Muscle of leg (tissue), 11 donors: ENCODE measurements around the gene SKAP1. TPM values are rescaled to one million over a fixed set of nuclear protein-coding genes. Genes with fewer than 3 reads are reported as not detected.

ENCODE experiments used
- DNase-seq: peaks from one replicate; pipeline ENCODE4 v3.0.0; 2013
- H3K27ac ChIP-seq: one replicate; pipeline ENCODE4 v1.5.1; 2013; ENCODE audit warnings: mild to moderate bottlenecking, low read length, control low read depth
- H3K27me3 ChIP-seq: one replicate; pipeline ENCODE4 v1.6.1; 2013; ENCODE audit warnings: low read length; ENCODE audit not compliant: control insufficient read depth, insufficient read depth
- H3K36me3 ChIP-seq: one replicate; pipeline ENCODE4 v1.6.1; 2013; ENCODE audit warnings: low read length; ENCODE audit not compliant: control insufficient read depth, insufficient read depth
- H3K4me1 ChIP-seq: one replicate; pipeline ENCODE4 v1.6.1; 2013; ENCODE audit warnings: low read length; ENCODE audit not compliant: control insufficient read depth, insufficient read depth
- H3K4me3 ChIP-seq: one replicate; pipeline ENCODE4 v1.5.1; 2013; ENCODE audit warnings: low read length, control low read depth
- H3K9me3 ChIP-seq: replicated peaks from 2 replicates; pipeline ENCODE4 v1.6.1; 2013; ENCODE audit warnings: low read depth, low read length; ENCODE audit not compliant: control insufficient read depth
- WGBS: methylation state at CpG from one replicate; pipeline ENCODE4 v1.1.5; 2013; ENCODE audit warnings: missing lambda C conversion rate; ENCODE audit not compliant: insufficient coverage; 5-methylcytosine and 5-hydroxymethylcytosine counted together
- polyA plus RNA-seq, 8 donors: library from polyadenylated mRNA; unstranded; fragments of 120-200 nt; gene quantifications; one replicate each; pipeline versions ENCODE4 v1.2.1 to v1.2.3, GENCODE V29; 2013; ENCODE audit warnings: inconsistent platforms in 1 of 8, low replicate concordance in 1 of 8; ENCODE audit not compliant: insufficient read length in 8 of 8, insufficient read depth in 1 of 8
- total RNA-seq: library from RNA; stranded (reverse); fragments of 120-200 nt; gene quantifications from one replicate; pipeline ENCODE4 v1.2.4, GENCODE V29; 2013

Gene SKAP1
- total and polyA plus RNA-seq, 9 donors = 0.22 to 0.52 (median 0.37) TPM; not detected in 1

GRCh38 chr17:48139944-48140343, 290.1 kb downstream of the SKAP1 start:
- no peaks in the 10 kb centered on the region for H3K9me3 ChIP-seq
- peak; percentile 61 for DNase-seq
- peaks cover 19% of the 10 kb centered on the region for H3K27me3 ChIP-seq
- H3K36me3 ChIP-seq = no peaks in the 10 kb centered on the region
- no peaks in the 10 kb centered on the region for H3K4me1 ChIP-seq
- H3K27ac ChIP-seq = no peak overlapping the region
- WGBS = 50% methylated on average over 2 of the region's 2 CpGs
- H3K4me3 ChIP-seq = no peak overlapping the region

- no peaks in the 10 kb centered on the region for H3K36me3 ChIP-seq
- DNase-seq = no peak
- H3K4me3 ChIP-seq = no peak overlapping the region
- H3K27me3 ChIP-seq = peaks cover 4% of the 10 kb centered on the region
- H3K4me1 ChIP-seq = no peaks in the 10 kb centered on the region
- no peaks in the 10 kb centered on the region for H3K9me3 ChIP-seq
- H3K27ac ChIP-seq = no peak overlapping the region
- no CpG with 5 or more reads among the region's 1 CpG for WGBS
Measured at GRCh38 chr17:48137656-48138055, 292.4 kb downstream of the SKAP1 start.

GRCh38 chr17:48134912-48135480, 295.0 kb downstream of the SKAP1 start:
- Histone ChIP-seq H3K27me3 (no peaks in the 10 kb centered on the region), H3K4me1 (no peaks in the 10 kb centered on the region), H3K4me3 (no peak overlapping the region), H3K9me3 (no peaks in the 10 kb centered on the region), H3K36me3 (no peaks in the 10 kb centered on the region), H3K27ac (no peak overlapping the region)
- DNase-seq = no peak
- WGBS = no CpG with 5 or more reads among the region's 3 CpGs

GRCh38 chr17:48132385-48132784, 297.6 kb downstream of the SKAP1 start:
- Histone ChIP-seq H3K4me3 (no peak overlapping the region), H3K27me3 (no peaks in the 10 kb centered on the region), H3K9me3 (no peaks in the 10 kb centered on the region), H3K4me1 (peaks cover 4% of the 10 kb centered on the region), H3K27ac (no peak overlapping the region), H3K36me3 (no peaks in the 10 kb centered on the region)
- 87% methylated on average over 3 of the region's 5 CpGs for WGBS
- peak; percentile 74 for DNase-seq

- H3K9me3 ChIP-seq = no peaks in the 10 kb centered on the region
- peaks cover 14% of the 10 kb centered on the region for H3K4me1 ChIP-seq
- H3K27me3 ChIP-seq = no peaks in the 10 kb centered on the region
- no peak overlapping the region for H3K4me3 ChIP-seq
- peak; percentile 86 for DNase-seq
- no peak overlapping the region for H3K27ac ChIP-seq
- H3K36me3 ChIP-seq = peaks cover 3% of the 10 kb centered on the region
- WGBS = no CpG with 5 or more reads among the region's 4 CpGs
Measured at GRCh38 chr17:48131216-48131824, 298.7 kb downstream of the SKAP1 start.

GRCh38 chr17:48129981-48130380, 300.0 kb downstream of the SKAP1 start:
- peaks cover 3% of the 10 kb centered on the region for H3K36me3 ChIP-seq
- H3K4me1 ChIP-seq = peaks cover 18% of the 10 kb centered on the region
- H3K4me3 ChIP-seq = no peak overlapping the region
- no peak for DNase-seq
- no peaks in the 10 kb centered on the region for H3K9me3 ChIP-seq
- no peaks in the 10 kb centered on the region for H3K27me3 ChIP-seq
- 0% methylated on average over 1 of the region's 5 CpGs for WGBS
- H3K27ac ChIP-seq = no peak overlapping the region

GRCh38 chr17:48128400-48128799, 301.6 kb downstream of the SKAP1 start:
- Histone ChIP-seq H3K27me3 (no peaks in the 10 kb centered on the region), H3K36me3 (peaks cover 11% of the 10 kb centered on the region), H3K9me3 (no peaks in the 10 kb centered on the region), H3K27ac (no peak overlapping the region), H3K4me3 (no peak overlapping the region), H3K4me1 (peaks cover 18% of the 10 kb centered on the region)
- DNase-seq = no peak
- WGBS = no CpG with 5 or more reads among the region's 5 CpGs

GRCh38 chr17:48127371-48128051, 302.5 kb downstream of the SKAP1 start:
- Histone ChIP-seq H3K27me3 (no peaks in the 10 kb centered on the region), H3K27ac (no peak overlapping the region), H3K36me3 (peaks cover 18% of the 10 kb centered on the region), H3K9me3 (no peaks in the 10 kb centered on the region), H3K4me3 (no peak overlapping the region), H3K4me1 (peaks cover 18% of the 10 kb centered on the region)
- WGBS = 63% methylated on average over 9 of the region's 9 CpGs
- DNase-seq = peak; percentile 18

GRCh38 chr17:48126532-48126850, 303.5 kb downstream of the SKAP1 start:
- H3K4me3 ChIP-seq = no peak overlapping the region
- 40% methylated on average over 6 of the region's 7 CpGs for WGBS
- peaks cover 18% of the 10 kb centered on the region for H3K4me1 ChIP-seq
- no peaks in the 10 kb centered on the region for H3K27me3 ChIP-seq
- no peaks in the 10 kb centered on the region for H3K9me3 ChIP-seq
- peak; percentile 39 for DNase-seq
- H3K27ac ChIP-seq = peak overlapping the region; percentile 62
- peaks cover 29% of the 10 kb centered on the region for H3K36me3 ChIP-seq

GRCh38 chr17:48125829-48126531, 304.0 kb downstream of the SKAP1 start:
- no peak overlapping the region for H3K27ac ChIP-seq
- 11% methylated on average over 4 of the region's 9 CpGs for WGBS
- H3K4me1 ChIP-seq = peaks cover 18% of the 10 kb centered on the region
- no peak overlapping the region for H3K4me3 ChIP-seq
- no peaks in the 10 kb centered on the region for H3K9me3 ChIP-seq
- no peaks in the 10 kb centered on the region for H3K27me3 ChIP-seq
- peaks cover 34% of the 10 kb centered on the region for H3K36me3 ChIP-seq
- DNase-seq = no peak
